ENCODE results near the gene MTG2. TPM values are rescaled to one million over a fixed set of nuclear protein-coding genes. Genes with fewer than 3 reads are reported as not detected.

The MTG2 gene
- total RNA-seq, 1 experiment from 2014 or later = 56.8 TPM

DNA sequence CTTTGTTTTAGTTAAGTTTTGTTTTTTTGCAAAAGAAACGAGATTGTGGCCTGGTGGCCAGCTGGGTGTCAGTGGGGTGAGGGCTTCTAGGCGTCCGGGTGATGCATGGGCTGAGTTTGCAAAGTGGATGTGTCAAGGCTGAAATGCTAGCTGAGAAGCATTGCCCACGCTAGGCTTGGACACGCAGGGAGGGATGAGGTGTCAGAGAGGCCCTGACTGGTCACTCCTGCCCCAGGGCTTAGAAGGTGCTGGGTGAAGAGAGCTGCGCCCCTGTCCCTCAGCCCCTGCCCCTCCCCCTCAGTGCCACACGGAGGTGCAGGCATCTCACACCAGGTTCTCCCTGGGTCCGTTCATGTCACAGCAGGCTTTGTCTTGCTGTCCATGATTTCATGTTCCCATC lies 63.6 kb downstream of the MTG2 start:
- no peak for ATAC-seq
- no peak for DNase-seq (ENCODE audit: low read depth, low spot score)
- intact Hi-C loops (cut with micrococcal nuclease; ENCODE audit: unreplicated experiment) = no loop called here
- no peak for TF ChIP-seq TCF7L2 (IDR thresholded peaks at IDR 0.05; ENCODE audit: low read depth, low read length)
- CTCF ChIA-PET = no interaction called here
- no TSS peak for BruUV-seq (replicated peaks)
- Histone ChIP-seq H3K27me3 (ENCODE audit: control insufficient read depth, insufficient read depth, low read length) (no peaks in the 10 kb centered on the region), H3K4me3 (ENCODE audit: low read depth in 2 of 2, low read length in 2 of 2) (no peak overlapping the region), H3K27ac (ENCODE audit: low read length) (no peak overlapping the region), H3K36me3 (ENCODE audit: control insufficient read depth, insufficient read depth, low read length) (no peaks in the 10 kb centered on the region), H3K9me3 (ENCODE audit: control insufficient read depth, insufficient read depth, low read depth, low read length) (no peaks in the 10 kb centered on the region), H3K4me1 (ENCODE audit: control insufficient read depth, insufficient read depth, low read length) (no peaks in the 10 kb centered on the region)
- POLR2A ChIA-PET = no interaction called here
- in situ Hi-C loops (cut with HindIII; ENCODE audit: low pct_unique_long_range_greater_than_20kb, low sequenced_read_pairs) = no loop called here

DNA sequence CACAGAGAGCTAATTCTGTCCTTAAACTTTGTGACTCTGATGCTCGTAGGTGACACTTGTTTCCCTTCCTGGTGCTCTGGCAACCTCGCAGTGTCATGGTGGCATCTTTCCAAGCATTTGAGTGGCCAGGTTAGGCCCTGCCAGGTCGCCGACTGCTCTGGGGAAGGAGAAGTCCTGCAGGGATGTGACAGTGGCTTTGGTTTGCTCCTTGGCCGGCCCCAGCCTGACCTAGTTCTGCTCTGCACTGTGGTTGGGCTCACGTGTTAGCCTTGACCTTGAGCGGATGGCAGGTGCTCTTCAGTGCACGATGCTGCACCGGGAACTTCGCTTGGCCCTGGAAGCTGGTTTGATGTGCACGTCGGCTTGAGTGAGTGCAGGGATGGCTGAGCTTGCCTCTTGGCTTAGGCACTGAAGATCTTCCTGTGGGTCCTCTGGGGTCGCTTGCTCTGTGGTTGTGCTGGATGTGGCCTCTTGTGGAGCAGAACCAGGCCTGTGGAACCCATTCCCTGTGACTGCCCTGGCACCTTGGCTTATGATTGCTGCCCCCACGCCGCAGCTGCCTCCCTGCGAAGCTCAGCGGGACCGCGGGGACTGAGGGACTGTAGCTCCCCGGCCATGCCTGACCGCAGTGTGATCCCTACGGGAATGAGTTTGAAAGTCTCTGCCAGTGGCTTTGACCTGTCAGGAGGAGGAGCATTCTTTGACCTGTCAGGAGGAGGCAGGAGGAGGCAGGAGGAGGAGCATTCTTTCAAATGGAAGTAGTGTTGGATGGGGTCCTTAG lies 64.2 kb downstream of the MTG2 start:
- BruUV-seq (replicated peaks) = no TSS peak
- CTCF ChIA-PET = interaction anchor here (0.7 kb wide), 1 partner anchor 157 kb away, joined by 5 read pairs; no protein-coding TSS in a partner anchor

More for the DNA sequence above, 64.2 kb downstream of the MTG2 start:
- no peaks in the 10 kb centered on the region for H3K4me1 ChIP-seq (ENCODE audit: control insufficient read depth, insufficient read depth, low read length)
- ATAC-seq (no peak), DNase-seq (ENCODE audit: low read depth, low spot score) (no peak)
- no peak for TF ChIP-seq POLR2AphosphoS5 (IDR thresholded peaks at IDR 0.05; ENCODE audit: low read depth, low read length)
- TF ChIP-seq SIN3A (IDR thresholded peaks at IDR 0.05; ENCODE audit: borderline replicate concordance, insufficient read depth, low read depth, low read length) = no peak
- no peak for TF ChIP-seq TCF7L2 (IDR thresholded peaks at IDR 0.05; ENCODE audit: low read depth, low read length)
- TF ChIP-seq, protein P1, sequence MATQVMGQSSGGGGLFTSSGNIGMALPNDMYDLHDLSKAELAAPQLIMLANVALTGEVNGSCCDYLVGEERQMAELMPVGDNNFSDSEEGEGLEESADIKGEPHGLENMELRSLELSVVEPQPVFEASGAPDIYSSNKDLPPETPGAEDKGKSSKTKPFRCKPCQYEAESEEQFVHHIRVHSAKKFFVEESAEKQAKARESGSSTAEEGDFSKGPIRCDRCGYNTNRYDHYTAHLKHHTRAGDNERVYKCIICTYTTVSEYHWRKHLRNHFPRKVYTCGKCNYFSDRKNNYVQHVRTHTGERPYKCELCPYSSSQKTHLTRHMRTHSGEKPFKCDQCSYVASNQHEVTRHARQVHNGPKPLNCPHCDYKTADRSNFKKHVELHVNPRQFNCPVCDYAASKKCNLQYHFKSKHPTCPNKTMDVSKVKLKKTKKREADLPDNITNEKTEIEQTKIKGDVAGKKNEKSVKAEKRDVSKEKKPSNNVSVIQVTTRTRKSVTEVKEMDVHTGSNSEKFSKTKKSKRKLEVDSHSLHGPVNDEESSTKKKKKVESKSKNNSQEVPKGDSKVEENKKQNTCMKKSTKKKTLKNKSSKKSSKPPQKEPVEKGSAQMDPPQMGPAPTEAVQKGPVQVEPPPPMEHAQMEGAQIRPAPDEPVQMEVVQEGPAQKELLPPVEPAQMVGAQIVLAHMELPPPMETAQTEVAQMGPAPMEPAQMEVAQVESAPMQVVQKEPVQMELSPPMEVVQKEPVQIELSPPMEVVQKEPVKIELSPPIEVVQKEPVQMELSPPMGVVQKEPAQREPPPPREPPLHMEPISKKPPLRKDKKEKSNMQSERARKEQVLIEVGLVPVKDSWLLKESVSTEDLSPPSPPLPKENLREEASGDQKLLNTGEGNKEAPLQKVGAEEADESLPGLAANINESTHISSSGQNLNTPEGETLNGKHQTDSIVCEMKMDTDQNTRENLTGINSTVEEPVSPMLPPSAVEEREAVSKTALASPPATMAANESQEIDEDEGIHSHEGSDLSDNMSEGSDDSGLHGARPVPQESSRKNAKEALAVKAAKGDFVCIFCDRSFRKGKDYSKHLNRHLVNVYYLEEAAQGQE (IDR thresholded peaks at IDR 0.05; ENCODE audit: insufficient read depth in 1 of 2, low read depth in 2 of 2, low read length in 1 of 2) = no peak
- TF ChIP-seq, protein P2, sequence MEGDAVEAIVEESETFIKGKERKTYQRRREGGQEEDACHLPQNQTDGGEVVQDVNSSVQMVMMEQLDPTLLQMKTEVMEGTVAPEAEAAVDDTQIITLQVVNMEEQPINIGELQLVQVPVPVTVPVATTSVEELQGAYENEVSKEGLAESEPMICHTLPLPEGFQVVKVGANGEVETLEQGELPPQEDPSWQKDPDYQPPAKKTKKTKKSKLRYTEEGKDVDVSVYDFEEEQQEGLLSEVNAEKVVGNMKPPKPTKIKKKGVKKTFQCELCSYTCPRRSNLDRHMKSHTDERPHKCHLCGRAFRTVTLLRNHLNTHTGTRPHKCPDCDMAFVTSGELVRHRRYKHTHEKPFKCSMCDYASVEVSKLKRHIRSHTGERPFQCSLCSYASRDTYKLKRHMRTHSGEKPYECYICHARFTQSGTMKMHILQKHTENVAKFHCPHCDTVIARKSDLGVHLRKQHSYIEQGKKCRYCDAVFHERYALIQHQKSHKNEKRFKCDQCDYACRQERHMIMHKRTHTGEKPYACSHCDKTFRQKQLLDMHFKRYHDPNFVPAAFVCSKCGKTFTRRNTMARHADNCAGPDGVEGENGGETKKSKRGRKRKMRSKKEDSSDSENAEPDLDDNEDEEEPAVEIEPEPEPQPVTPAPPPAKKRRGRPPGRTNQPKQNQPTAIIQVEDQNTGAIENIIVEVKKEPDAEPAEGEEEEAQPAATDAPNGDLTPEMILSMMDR (IDR thresholded peaks at IDR 0.05) = no peak
- H3K27me3 ChIP-seq (ENCODE audit: control insufficient read depth, insufficient read depth, low read length) = no peaks in the 10 kb centered on the region
- no peaks in the 10 kb centered on the region for H3K9me3 ChIP-seq (ENCODE audit: control insufficient read depth, insufficient read depth, low read depth, low read length)
- H3K27ac ChIP-seq (ENCODE audit: low read length) = no peak overlapping the region
- H3K4me3 ChIP-seq (ENCODE audit: low read depth in 2 of 2, low read length in 2 of 2) = no peak overlapping the region
- POLR2A ChIA-PET = no interaction called here
- H3K36me3 ChIP-seq (ENCODE audit: control insufficient read depth, insufficient read depth, low read length) = no peaks in the 10 kb centered on the region
- intact Hi-C loops (cut with micrococcal nuclease; ENCODE audit: unreplicated experiment) = no loop called here
- in situ Hi-C loops (cut with HindIII; ENCODE audit: low pct_unique_long_range_greater_than_20kb, low sequenced_read_pairs) = no loop called here
